ENCODE measurements around the gene PATE1.

Gene PATE1

DNA sequence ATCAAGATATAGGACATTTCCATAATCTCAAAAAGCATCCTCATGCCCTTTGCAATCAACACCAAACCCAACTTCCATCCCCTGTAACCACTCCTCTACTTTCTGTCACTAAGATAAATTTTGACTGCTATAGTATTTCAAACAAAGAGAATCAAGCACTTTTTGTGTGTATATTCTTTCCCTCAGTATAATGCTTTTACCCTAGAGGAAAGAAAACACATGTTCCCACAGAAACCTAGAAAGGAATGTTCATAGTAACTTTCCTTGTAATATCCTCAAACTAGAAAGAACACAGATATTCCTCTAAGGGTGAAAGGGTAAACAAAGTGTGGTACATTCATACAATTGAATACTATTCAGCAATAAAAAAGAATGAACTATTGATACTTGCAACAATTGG lies 5.5 kb upstream of the PATE1 start:
- H3K36me3 ChIP-seq (ENCODE audit: control insufficient read depth, low read length), result no peaks in the 10 kb centered on the region
- no peaks in the 10 kb centered on the region for H3K79me2 ChIP-seq (ENCODE audit: control insufficient read depth, low read length)
- H4K20me1 ChIP-seq (ENCODE audit: control insufficient read depth, insufficient read depth, low read depth, low read length), result no peaks in the 10 kb centered on the region
- peaks cover 27% of the 10 kb centered on the region; the same call in 1 of the 2 replicates for H3K27me3 ChIP-seq (ENCODE audit: control insufficient read depth, low read length)
- H3K4me2 ChIP-seq (ENCODE audit: low read length), result no peak overlapping the region
- TF ChIP-seq, protein P1, sequence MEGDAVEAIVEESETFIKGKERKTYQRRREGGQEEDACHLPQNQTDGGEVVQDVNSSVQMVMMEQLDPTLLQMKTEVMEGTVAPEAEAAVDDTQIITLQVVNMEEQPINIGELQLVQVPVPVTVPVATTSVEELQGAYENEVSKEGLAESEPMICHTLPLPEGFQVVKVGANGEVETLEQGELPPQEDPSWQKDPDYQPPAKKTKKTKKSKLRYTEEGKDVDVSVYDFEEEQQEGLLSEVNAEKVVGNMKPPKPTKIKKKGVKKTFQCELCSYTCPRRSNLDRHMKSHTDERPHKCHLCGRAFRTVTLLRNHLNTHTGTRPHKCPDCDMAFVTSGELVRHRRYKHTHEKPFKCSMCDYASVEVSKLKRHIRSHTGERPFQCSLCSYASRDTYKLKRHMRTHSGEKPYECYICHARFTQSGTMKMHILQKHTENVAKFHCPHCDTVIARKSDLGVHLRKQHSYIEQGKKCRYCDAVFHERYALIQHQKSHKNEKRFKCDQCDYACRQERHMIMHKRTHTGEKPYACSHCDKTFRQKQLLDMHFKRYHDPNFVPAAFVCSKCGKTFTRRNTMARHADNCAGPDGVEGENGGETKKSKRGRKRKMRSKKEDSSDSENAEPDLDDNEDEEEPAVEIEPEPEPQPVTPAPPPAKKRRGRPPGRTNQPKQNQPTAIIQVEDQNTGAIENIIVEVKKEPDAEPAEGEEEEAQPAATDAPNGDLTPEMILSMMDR (IDR thresholded peaks at IDR 0.05; ENCODE audit: low read depth, low read length, poor library complexity, severe bottlenecking), result no peak
- no peak for TF ChIP-seq EZH2phosphoT487 (IDR thresholded peaks at IDR 0.05; ENCODE audit: borderline replicate concordance, low read length)
- H3K4me3 ChIP-seq (ENCODE audit: low read length), result no peak overlapping the region
- no peaks in the 10 kb centered on the region for H3F3A ChIP-seq (ENCODE audit: control insufficient read depth, insufficient read depth)
- H3K9me2 ChIP-seq (replicated peaks; ENCODE audit: control insufficient read depth, low read length), result no peaks in the 10 kb centered on the region
- H3K4me1 ChIP-seq (ENCODE audit: control insufficient read depth, low read length), result no peaks in the 10 kb centered on the region
- no peaks in the 10 kb centered on the region for H3K9me3 ChIP-seq (ENCODE audit: control insufficient read depth, insufficient read depth, low read length)
- no peak overlapping the region for H3K27ac ChIP-seq (ENCODE audit: low read depth, low read length)

DNA sequence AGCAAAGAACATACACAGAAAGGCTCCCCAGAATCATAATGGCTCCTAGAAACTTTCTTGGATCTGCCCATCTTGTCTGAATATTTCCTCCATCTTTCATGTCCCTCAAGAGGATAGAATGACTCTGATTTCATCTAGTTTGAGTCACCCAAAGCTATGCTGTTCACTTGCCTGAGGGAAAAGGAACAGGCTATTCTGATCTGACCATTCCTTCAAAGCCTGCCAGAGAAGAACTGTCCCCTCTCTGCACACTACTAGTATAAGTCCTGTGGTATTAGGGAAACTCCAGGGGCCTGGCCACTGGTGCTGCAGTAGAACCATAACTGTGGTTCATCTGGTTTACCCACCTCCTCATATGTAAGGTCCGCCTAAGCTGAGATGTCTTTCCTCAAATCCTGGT lies 2.4 kb upstream of the PATE1 start:
- Histone ChIP-seq H3K36me3 (ENCODE audit: control insufficient read depth, low read length) (no peaks in the 10 kb centered on the region), H3K4me2 (ENCODE audit: low read length) (no peak overlapping the region), H3K9me2 (replicated peaks; ENCODE audit: control insufficient read depth, low read length) (no peaks in the 10 kb centered on the region), H3K27me3 (ENCODE audit: control insufficient read depth, low read length) (peaks cover 25% of the 10 kb centered on the region; the same call in 1 of the 2 replicates), H3K79me2 (ENCODE audit: control insufficient read depth, low read length) (no peaks in the 10 kb centered on the region), H3K4me3 (ENCODE audit: low read length) (no peak overlapping the region), H3K9me3 (ENCODE audit: control insufficient read depth, insufficient read depth, low read length) (no peaks in the 10 kb centered on the region), H3K4me1 (ENCODE audit: control insufficient read depth, low read length) (no peaks in the 10 kb centered on the region), H3K27ac (ENCODE audit: low read depth, low read length) (no peak overlapping the region), H3F3A (ENCODE audit: control insufficient read depth, insufficient read depth) (no peaks in the 10 kb centered on the region), H4K20me1 (ENCODE audit: control insufficient read depth, insufficient read depth, low read depth, low read length) (no peaks in the 10 kb centered on the region)
- TF ChIP-seq EZH2phosphoT487 (IDR thresholded peaks at IDR 0.05; ENCODE audit: borderline replicate concordance, low read length), result no peak
- TF ChIP-seq, protein P1 (IDR thresholded peaks at IDR 0.05; ENCODE audit: low read depth, low read length, poor library complexity, severe bottlenecking), result no peak

- TF ChIP-seq, protein P1 (IDR thresholded peaks at IDR 0.05; ENCODE audit: low read depth, low read length, poor library complexity, severe bottlenecking), result no peak
- TF ChIP-seq EZH2phosphoT487 (IDR thresholded peaks at IDR 0.05; ENCODE audit: borderline replicate concordance, low read length), result no peak
- H4K20me1 ChIP-seq (ENCODE audit: control insufficient read depth, insufficient read depth, low read depth, low read length), result no peaks in the 10 kb centered on the region
- no peaks in the 10 kb centered on the region for H3K9me2 ChIP-seq (replicated peaks; ENCODE audit: control insufficient read depth, low read length)
Observed at GRCh38 chr11:125750629-125751028, 4.5 kb downstream of the PATE1 start.

More at GRCh38 chr11:125750629-125751028, 4.5 kb downstream of the PATE1 start:
- Histone ChIP-seq H3K27ac (ENCODE audit: low read depth, low read length) (no peak overlapping the region), H3K4me2 (ENCODE audit: low read length) (no peak overlapping the region), H3F3A (ENCODE audit: control insufficient read depth, insufficient read depth) (no peaks in the 10 kb centered on the region), H3K36me3 (ENCODE audit: control insufficient read depth, low read length) (no peaks in the 10 kb centered on the region), H3K4me1 (ENCODE audit: control insufficient read depth, low read length) (no peaks in the 10 kb centered on the region), H3K9me3 (ENCODE audit: control insufficient read depth, insufficient read depth, low read length) (no peaks in the 10 kb centered on the region), H3K79me2 (ENCODE audit: control insufficient read depth, low read length) (no peaks in the 10 kb centered on the region), H3K4me3 (ENCODE audit: low read length) (no peak overlapping the region), H3K27me3 (ENCODE audit: control insufficient read depth, low read length) (0 out of 2 replicates have a peak, but pooled peaks cover 6% of the 10 kb centered on the region)
